IMR-90 (cell line): ENCODE measurements around the gene SDHAF1.

Experiments used
- BHLHE40 ChIP-seq: fragments of 150-350 bp; IDR thresholded peaks from 2 replicates; pipeline ENCODE4 v1.6.1; 2016; ENCODE audit warnings: mild to moderate bottlenecking, low read depth, low read length
- CHD1 ChIP-seq: IDR thresholded peaks from 2 replicates; pipeline ENCODE4 v1.6.1; 2012; ENCODE audit warnings: low read depth, low read length, improper control_type of control experiment
- MAFK ChIP-seq: IDR thresholded peaks from 2 replicates; pipeline ENCODE4 v1.6.1; 2012; ENCODE audit warnings: low read depth, low read length, improper control_type of control experiment
- MXI1 ChIP-seq: IDR thresholded peaks from 2 replicates; pipeline ENCODE4 v1.6.1; 2012; ENCODE audit warnings: low read depth, mild to moderate bottlenecking, low read length, moderate library complexity, borderline replicate concordance
- NFE2L2 ChIP-seq: fragments of 150-350 bp; IDR thresholded peaks from 2 replicates; pipeline ENCODE4 v1.6.1; 2016; ENCODE audit warnings: low read depth, mild to moderate bottlenecking, low read length
- POLR2A ChIP-seq: IDR thresholded peaks from 2 replicates; pipeline ENCODE4 v1.6.1; 2012; ENCODE audit warnings: mild to moderate bottlenecking, low read depth, low read length
- RAD21 ChIP-seq: IDR thresholded peaks from 2 replicates; pipeline ENCODE4 v1.6.1; 2012; ENCODE audit warnings: low read length, improper control_type of control experiment
- SMC3 ChIP-seq: fragments of 150-350 bp; IDR thresholded peaks from 2 replicates; pipeline ENCODE4 v1.6.1; 2016; ENCODE audit warnings: low read depth, mild to moderate bottlenecking, antibody characterized with exemption, low read length, moderate library complexity
- TF ChIP-seq, protein P1 (sequence below): conservative IDR thresholded peaks from 2 replicates; pipeline ENCODE4 v1.5.1; 2012; ENCODE audit warnings: mild to moderate bottlenecking, low read depth, low read length, improper control_type of control experiment
- TF ChIP-seq, protein P2 (sequence below): fragments of 150-350 bp; IDR thresholded peaks from 2 replicates; pipeline ENCODE4 v1.6.1; 2017; ENCODE audit warnings: mild to moderate bottlenecking, antibody characterized with exemption, low read length, low read depth

DNA sequence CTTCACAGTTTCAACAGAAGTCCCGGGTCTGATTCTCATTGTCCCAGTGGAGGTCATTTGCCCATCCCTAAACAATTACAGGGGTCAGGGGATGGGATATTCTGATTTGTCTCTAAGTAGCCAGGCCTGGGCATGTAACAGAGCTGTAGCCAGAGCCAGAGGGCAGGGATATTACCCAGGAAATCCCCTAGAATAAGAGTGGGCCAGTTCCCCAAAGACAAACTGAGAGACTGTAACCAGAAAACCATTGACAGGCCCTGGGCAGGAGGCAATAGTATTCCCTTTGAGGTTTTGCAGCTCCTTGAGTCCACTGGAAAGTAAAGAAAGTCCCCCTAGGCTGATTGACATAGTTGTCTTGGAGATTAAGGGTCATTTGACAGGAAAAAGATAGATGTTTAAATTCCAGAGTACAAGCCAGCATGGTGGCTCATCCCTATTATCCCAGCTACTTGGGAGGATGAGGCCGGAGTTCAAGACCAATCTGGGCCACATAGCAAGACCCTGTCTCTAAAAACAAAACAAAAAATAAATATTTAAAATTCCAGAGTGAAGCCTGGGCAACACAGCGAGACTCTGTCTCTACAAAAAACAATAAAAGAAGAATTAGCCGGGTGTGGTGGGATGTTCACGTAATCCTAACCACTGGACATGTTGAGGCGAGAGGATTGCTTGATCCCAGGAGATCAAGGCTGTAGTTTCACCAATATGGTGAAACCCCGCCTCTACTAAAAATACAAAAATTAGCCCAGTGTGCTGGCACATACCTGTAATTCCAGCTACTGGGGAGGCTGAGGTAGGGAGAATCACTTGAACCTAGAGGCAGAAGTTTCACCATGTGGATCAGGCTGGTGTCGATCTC, 1.9 kb upstream of the SDHAF1 start:
- TF ChIP-seq POLR2A (no peak), CHD1 (no peak), BHLHE40 (no peak), RAD21 (no peak), MAFK (no peak), NFE2L2 (no peak), SMC3 (no peak), MXI1 (no peak)
- TF ChIP-seq, protein P1, sequence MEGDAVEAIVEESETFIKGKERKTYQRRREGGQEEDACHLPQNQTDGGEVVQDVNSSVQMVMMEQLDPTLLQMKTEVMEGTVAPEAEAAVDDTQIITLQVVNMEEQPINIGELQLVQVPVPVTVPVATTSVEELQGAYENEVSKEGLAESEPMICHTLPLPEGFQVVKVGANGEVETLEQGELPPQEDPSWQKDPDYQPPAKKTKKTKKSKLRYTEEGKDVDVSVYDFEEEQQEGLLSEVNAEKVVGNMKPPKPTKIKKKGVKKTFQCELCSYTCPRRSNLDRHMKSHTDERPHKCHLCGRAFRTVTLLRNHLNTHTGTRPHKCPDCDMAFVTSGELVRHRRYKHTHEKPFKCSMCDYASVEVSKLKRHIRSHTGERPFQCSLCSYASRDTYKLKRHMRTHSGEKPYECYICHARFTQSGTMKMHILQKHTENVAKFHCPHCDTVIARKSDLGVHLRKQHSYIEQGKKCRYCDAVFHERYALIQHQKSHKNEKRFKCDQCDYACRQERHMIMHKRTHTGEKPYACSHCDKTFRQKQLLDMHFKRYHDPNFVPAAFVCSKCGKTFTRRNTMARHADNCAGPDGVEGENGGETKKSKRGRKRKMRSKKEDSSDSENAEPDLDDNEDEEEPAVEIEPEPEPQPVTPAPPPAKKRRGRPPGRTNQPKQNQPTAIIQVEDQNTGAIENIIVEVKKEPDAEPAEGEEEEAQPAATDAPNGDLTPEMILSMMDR: no peak
- TF ChIP-seq, protein P2, sequence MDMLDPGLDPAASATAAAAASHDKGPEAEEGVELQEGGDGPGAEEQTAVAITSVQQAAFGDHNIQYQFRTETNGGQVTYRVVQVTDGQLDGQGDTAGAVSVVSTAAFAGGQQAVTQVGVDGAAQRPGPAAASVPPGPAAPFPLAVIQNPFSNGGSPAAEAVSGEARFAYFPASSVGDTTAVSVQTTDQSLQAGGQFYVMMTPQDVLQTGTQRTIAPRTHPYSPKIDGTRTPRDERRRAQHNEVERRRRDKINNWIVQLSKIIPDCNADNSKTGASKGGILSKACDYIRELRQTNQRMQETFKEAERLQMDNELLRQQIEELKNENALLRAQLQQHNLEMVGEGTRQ: no peak
